ENCODE data around the gene ZNF664.

The ZNF664 gene

GRCh38 chr12:123972457-123973401 is at the start of gene ZNF664, which contains the start of gene CCDC92:
Gene ZNF664, plus strand, starts transcription at chr12:123973215. Its CDS starts 38,930 bp downstream, at chr12:124012145.
Gene CCDC92, minus strand, starts transcription at chr12:123972831. Its CDS starts 28,526 bp downstream, at chr12:123944305.
- H3K27ac ChIP-seq, result peak within 1 kb of the TSS; percentile 93
- TF ChIP-seq ZFX (IDR thresholded peaks at IDR 0.05) (peak; percentile 21; the same call in 1 of the 2 replicates), CTCF (conservative IDR thresholded peaks at IDR 0.05) (peak; percentile 31)

- TF ChIP-seq CTCF (conservative IDR thresholded peaks at IDR 0.05), result no peak
- no peak for TF ChIP-seq ZFX (IDR thresholded peaks at IDR 0.05)
- no peak overlapping the region for H3K27ac ChIP-seq
These were observed 49.1 kb upstream of the ZNF664 start for GRCh38 chr12:123923927-123924326.

- no peak overlapping the region for H3K27ac ChIP-seq
- TF ChIP-seq CTCF (conservative IDR thresholded peaks at IDR 0.05), result no peak
- TF ChIP-seq ZFX (IDR thresholded peaks at IDR 0.05), result no peak
These were observed 48.5 kb upstream of the ZNF664 start for GRCh38 chr12:123924539-123924938.

GRCh38 chr12:123928274-123928865 is 44.6 kb upstream of the ZNF664 start:
- TF ChIP-seq ZFX (IDR thresholded peaks at IDR 0.05) (no peak), CTCF (conservative IDR thresholded peaks at IDR 0.05) (no peak)
- H3K27ac ChIP-seq, result no peak overlapping the region

GRCh38 chr12:123928897-123929296 is 44.1 kb upstream of the ZNF664 start:
- TF ChIP-seq CTCF (conservative IDR thresholded peaks at IDR 0.05) (no peak), ZFX (IDR thresholded peaks at IDR 0.05) (no peak)
- no peak overlapping the region for H3K27ac ChIP-seq

- no peak overlapping the region for H3K27ac ChIP-seq
- TF ChIP-seq CTCF (conservative IDR thresholded peaks at IDR 0.05) (no peak), ZFX (IDR thresholded peaks at IDR 0.05) (no peak)
These were observed 43.0 kb upstream of the ZNF664 start for GRCh38 chr12:123929946-123930583.

Measured in C4-2B (cell line).